Tibial nerve (tissue), 4 donors: ENCODE measurements around the gene SCEL. TPM values are rescaled to one million over a fixed set of nuclear protein-coding genes. Genes with fewer than 3 reads are reported as not detected.

Experiments used
- small RNA-seq: library from RNA; depleted of rRNA; stranded (forward); fragments of <200 nt; gene quantifications from one replicate; pipeline ENCODE3, GENCODE V24; 2016
- total RNA-seq, 4 donors: library from RNA; depleted of rRNA; stranded (reverse); fragments of >200 nt; gene quantifications; one replicate each; pipeline ENCODE4 v1.1.0, GENCODE V29; 2016

SCEL gene
- total RNA-seq, 4 donors from 2014 or later, result not detected

Small RNAs within 50 kb of the gene (small RNA-seq; reads per million reads assigned to genes)
- gene RNY3P7 (not detected), gene SPTLC1P5 (not detected)

Other genes with a start within 250 kb of the SCEL start
- gene MYCBP2, start 208.6 kb upstream of the SCEL start, total RNA-seq, result 100 to 1,000 TPM; 274 to 342 (median 305) TPM
- gene SLAIN1, start 162.0 kb downstream of the SCEL start, total RNA-seq, result 10 to 100 TPM in 1 of 4 donors, 1 to 10 TPM in 3; 2.8 to 13.5 (median 5.0) TPM